ENCODE results near the gene TGM1. TPM values are rescaled to one million over a fixed set of nuclear protein-coding genes. Genes with fewer than 3 reads are reported as not detected.

The TGM1 gene
- total and polyA plus RNA-seq, 10 of the 15 experiments (the other 5 are each of a cell fraction or from before 2014, with no cell fraction given): 0.05 to 5.9 (median 1.8) TPM

- TF ChIP-seq E4F1 (IDR thresholded peaks at IDR 0.05; ENCODE audit: borderline replicate concordance, partially characterized antibody): peak; percentile 38
- TF ChIP-seq SIX5 (IDR thresholded peaks at IDR 0.05; ENCODE audit: low read depth, low read length, severe bottlenecking): no peak
- TF ChIP-seq, protein P1, sequence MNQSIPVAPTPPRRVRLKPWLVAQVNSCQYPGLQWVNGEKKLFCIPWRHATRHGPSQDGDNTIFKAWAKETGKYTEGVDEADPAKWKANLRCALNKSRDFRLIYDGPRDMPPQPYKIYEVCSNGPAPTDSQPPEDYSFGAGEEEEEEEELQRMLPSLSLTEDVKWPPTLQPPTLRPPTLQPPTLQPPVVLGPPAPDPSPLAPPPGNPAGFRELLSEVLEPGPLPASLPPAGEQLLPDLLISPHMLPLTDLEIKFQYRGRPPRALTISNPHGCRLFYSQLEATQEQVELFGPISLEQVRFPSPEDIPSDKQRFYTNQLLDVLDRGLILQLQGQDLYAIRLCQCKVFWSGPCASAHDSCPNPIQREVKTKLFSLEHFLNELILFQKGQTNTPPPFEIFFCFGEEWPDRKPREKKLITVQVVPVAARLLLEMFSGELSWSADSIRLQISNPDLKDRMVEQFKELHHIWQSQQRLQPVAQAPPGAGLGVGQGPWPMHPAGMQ (IDR thresholded peaks at IDR 0.05; ENCODE audit: borderline replicate concordance): peak; percentile 29; the same call in 1 of the 2 replicates
- TF ChIP-seq STAT1 (conservative IDR thresholded peaks at IDR 0.05): no peak; the same call in 1 of the 2 replicates
- TF ChIP-seq RAD51 (IDR thresholded peaks at IDR 0.05): no peak
- TF ChIP-seq IKZF2 (IDR thresholded peaks at IDR 0.05): no peak
- peak; percentile 88; the same call in 1 of the 2 replicates for TF ChIP-seq HDGF (IDR thresholded peaks at IDR 0.05)
- TF ChIP-seq KDM1A (IDR thresholded peaks at IDR 0.05; ENCODE audit: borderline replicate concordance): no peak
These were observed 8.9 kb upstream of the TGM1 start (continued) for GRCh38 chr14:24271834-24272263.
